Neuron (in vitro differentiated cells): ENCODE data around the gene SLC5A10.
"Not testable (repeated sequence)": the region's sequence is repeated elsewhere in the genome, so short reads cannot be mapped to it uniquely, and the experiment has no call there.

Source experiments
- H2AFZ ChIP-seq: one replicate; pipeline ENCODE4 v1.6.1; 2013; ENCODE audit warnings: low read depth, mild to moderate bottlenecking, inconsistent platforms, low read length, moderate library complexity
- H3K27me3 ChIP-seq: one replicate; pipeline ENCODE4 v1.6.1; 2013; ENCODE audit warnings: low read length; ENCODE audit not compliant: insufficient read depth
- H3K36me3 ChIP-seq: one replicate; pipeline ENCODE4 v1.6.1; 2013; ENCODE audit warnings: low read length; ENCODE audit not compliant: insufficient read depth
- H3K4me1 ChIP-seq: one replicate; pipeline ENCODE4 v1.6.1; 2013; ENCODE audit warnings: low read length; ENCODE audit not compliant: insufficient read depth
- H3K4me3 ChIP-seq: 2 replicates; pipeline ENCODE4 v1.5.1; 2013; ENCODE audit warnings: mild to moderate bottlenecking, low read length, moderate library complexity
- H3K9me3 ChIP-seq: one replicate; pipeline ENCODE4 v1.6.1; 2013; ENCODE audit warnings: low read length

The SLC5A10 gene

DNA sequence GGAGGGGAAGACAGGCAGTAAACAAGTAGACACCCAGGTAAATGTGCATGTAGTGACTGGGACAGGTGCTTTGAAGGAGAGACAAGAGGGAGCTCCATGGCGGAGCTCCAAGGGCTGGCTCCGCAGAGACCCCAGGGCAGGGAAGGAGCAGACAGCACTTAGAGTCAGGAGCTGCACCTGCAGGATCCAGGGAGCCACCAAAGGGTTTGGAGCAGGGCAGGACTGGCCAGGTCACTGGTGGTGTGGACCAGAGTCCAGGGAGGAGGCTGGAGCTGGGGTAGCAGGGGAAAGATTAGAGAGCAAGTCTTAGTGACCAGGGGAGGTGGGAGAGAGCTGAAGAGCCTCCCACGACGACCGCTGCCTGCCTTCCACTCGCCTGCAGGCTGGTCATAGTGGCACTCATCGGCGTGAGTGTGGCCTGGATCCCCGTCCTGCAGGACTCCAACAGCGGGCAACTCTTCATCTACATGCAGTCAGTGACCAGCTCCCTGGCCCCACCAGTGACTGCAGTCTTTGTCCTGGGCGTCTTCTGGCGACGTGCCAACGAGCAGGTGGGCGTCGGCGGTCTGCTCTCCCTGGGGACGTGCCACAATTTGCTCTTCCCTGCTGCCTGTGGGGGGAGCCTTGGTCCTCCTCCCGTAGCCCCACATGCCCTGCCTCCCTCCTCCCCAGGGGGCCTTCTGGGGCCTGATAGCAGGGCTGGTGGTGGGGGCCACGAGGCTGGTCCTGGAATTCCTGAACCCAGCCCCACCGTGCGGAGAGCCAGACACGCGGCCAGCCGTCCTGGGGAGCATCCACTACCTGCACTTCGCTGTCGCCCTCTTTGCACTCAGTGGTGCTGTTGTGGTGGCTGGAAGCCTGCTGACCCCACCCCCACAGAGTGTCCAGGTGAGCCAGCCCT is 67.3 kb downstream of the SLC5A10 start:
- Histone ChIP-seq H3K4me3 (no peak overlapping the region), H3K4me1 (no peaks in the 10 kb centered on the region), H3K9me3 (no peaks in the 10 kb centered on the region), H3K27me3 (peaks cover under 1% of the 10 kb centered on the region), H2AFZ (no peak overlapping the region), H3K36me3 (no peaks in the 10 kb centered on the region)

DNA sequence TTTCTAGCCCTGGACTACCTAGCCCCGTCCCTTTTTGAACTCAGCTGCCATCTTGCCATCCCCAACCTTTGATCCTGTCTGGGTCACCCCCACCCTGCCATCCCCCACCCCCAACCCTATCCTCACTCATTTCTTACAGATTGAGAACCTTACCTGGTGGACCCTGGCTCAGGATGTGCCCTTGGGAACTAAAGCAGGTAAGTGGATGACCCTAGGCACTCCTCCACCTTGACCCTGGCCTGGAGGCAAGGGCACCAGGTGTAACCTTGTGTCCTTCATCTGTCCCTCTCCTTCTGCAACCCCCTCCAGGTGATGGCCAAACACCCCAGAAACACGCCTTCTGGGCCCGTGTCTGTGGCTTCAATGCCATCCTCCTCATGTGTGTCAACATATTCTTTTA is 68.1 kb downstream of the SLC5A10 start:
- Histone ChIP-seq H3K4me3 (no peak overlapping the region), H3K9me3 (no peaks in the 10 kb centered on the region), H3K36me3 (no peaks in the 10 kb centered on the region), H2AFZ (no peak overlapping the region), H3K4me1 (no peaks in the 10 kb centered on the region), H3K27me3 (no peaks in the 10 kb centered on the region)

DNA sequence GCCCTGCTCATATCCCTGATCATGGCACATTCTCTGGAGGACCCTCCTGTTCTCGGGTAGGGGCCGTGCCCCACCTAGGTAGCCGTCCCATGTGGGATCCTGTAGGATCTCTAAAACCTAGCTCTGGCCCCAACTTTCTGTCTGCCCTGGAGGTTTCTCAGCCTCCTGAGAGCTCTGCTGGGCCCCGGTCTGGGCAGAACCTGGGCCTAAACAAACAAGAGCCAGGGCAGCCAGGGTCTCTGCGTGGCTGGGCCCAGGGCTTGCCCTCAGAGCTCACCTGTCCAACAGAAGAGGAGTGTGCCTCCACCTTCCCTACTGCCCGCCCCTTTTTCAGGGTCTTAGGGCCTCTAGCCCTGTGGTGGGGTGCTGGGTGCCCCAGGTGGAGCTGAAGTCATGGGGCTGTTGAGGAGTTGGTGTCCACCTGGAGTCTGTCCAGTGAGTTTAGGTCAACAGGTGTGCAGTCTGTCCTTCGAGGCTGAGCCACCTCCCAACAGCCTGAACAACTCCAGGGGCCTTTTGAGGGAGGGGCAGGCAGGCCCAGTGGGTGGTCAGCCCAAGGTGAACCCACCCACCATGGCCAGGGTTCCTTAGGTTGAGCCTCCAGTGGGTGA is 69.2 kb downstream of the SLC5A10 start:
- not testable (repeated sequence) for H3K36me3 ChIP-seq, H3K4me1 ChIP-seq, H3K4me3 ChIP-seq, H3K9me3 ChIP-seq, H2AFZ ChIP-seq, H3K27me3 ChIP-seq

DNA sequence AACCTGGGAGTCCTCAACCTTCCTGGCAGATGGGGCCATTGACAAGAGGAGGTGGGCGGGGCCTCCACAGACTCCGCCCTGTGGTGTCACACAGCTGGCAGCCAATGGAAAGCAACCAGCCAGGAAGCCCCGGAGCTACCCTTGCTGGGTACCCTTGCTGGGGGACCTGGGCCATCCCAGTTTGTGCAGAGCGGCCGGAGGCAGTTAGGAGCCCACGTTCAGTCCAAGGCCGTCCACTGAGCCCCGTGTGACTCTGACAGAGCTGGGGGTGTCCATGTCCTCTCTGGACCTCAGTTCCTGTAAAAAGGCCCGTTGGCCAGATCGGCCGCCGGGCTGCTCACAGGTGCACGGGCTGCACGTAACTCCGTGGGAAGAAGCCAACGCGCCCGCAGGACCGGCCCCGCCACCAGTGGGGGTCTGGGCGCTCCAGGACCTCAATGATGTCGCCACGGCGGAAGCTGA is 69.7 kb downstream of the SLC5A10 start:
- Histone ChIP-seq H3K27me3 (no peaks in the 10 kb centered on the region), H3K4me3 (no peak overlapping the region), H3K36me3 (no peaks in the 10 kb centered on the region), H3K4me1 (no peaks in the 10 kb centered on the region), H3K9me3 (no peaks in the 10 kb centered on the region), H2AFZ (no peak overlapping the region)

DNA sequence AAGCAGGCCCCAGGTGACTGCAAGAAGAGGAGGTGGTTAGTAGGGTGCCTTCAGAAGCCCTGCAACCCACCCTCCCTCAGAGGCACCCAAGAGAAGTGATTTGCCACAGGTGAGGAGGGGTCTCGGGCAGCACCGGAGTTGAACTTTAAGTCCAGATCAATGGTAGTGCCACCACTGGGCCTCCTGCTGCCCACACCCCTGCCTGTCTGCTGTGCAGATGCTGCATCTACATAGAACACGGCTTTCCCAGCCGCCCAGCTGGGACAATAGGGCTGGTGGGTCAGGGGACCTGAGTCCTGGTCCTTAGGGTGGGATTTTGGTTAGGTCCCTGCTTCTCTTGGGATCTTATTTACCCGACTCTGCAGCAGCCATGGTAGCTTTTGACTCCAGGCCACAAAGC is 70.2 kb downstream of the SLC5A10 start:
- no peaks in the 10 kb centered on the region for H3K4me1 ChIP-seq
- H3K36me3 ChIP-seq = no peaks in the 10 kb centered on the region
- no peaks in the 10 kb centered on the region for H3K9me3 ChIP-seq
- no peak overlapping the region for H3K4me3 ChIP-seq
- no peaks in the 10 kb centered on the region for H3K27me3 ChIP-seq
- H2AFZ ChIP-seq = no peak overlapping the region

DNA sequence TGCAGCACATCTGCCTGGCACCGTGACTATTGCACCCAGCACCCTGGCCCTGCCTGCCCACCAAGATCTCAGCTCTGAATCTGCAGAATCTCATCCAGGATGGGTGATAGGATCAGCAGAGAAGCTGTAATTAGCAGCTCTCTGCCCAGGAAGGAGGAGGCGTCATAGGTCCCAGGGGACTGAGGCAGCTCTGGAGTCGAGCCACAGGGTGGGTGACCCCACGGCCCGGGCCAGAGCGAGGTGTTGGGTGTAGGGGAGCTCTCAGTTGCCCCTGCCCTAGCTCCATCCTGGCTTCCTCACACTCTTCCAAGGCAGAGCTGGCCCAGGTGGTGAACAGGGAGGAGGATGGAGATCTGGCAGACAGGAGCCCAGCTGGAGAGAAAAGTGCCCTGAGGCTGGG is 70.8 kb downstream of the SLC5A10 start:
- Histone ChIP-seq H2AFZ (no peak overlapping the region), H3K4me3 (no peak overlapping the region), H3K27me3 (no peaks in the 10 kb centered on the region), H3K4me1 (no peaks in the 10 kb centered on the region), H3K36me3 (no peaks in the 10 kb centered on the region), H3K9me3 (no peaks in the 10 kb centered on the region)

DNA sequence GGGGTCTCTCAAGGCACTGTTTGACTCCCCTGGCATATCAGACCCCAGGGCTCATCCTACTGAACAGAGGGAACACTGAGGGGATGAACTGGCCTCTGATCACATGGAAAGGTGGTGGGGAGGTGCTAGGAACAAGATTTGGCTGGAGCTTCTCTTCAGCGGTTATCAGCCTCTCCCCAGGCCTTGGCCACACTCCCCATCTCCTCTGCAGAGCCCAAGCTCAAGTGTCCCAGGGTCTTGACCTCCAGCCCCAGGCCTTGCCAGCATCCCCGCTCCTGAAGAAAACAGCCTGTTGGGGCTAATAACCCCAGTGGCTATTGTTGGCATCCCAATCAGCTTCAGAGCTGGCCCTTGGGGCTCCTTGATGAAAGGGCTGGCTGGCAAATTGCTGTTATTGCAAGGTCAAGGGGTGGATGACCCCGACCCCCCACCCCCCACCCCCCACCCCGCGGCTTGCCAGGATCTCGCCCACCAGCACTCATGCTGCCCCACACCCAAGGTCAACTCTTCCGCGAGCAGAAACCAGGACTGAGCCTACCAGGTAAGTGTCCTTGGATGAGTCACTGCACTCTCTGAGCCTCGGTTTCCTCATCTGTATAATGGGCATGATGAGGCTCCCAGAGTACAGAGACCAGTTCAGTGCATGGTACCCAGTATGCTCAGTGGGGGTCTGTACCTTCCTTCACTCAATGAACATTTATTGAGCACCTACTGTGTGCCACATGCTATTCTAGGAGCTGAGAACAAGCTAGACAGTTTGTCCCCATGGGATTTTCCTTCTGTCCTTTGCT is 71.4 kb downstream of the SLC5A10 start:
- H3K36me3 ChIP-seq = no peaks in the 10 kb centered on the region
- H3K27me3 ChIP-seq = no peaks in the 10 kb centered on the region

DNA sequence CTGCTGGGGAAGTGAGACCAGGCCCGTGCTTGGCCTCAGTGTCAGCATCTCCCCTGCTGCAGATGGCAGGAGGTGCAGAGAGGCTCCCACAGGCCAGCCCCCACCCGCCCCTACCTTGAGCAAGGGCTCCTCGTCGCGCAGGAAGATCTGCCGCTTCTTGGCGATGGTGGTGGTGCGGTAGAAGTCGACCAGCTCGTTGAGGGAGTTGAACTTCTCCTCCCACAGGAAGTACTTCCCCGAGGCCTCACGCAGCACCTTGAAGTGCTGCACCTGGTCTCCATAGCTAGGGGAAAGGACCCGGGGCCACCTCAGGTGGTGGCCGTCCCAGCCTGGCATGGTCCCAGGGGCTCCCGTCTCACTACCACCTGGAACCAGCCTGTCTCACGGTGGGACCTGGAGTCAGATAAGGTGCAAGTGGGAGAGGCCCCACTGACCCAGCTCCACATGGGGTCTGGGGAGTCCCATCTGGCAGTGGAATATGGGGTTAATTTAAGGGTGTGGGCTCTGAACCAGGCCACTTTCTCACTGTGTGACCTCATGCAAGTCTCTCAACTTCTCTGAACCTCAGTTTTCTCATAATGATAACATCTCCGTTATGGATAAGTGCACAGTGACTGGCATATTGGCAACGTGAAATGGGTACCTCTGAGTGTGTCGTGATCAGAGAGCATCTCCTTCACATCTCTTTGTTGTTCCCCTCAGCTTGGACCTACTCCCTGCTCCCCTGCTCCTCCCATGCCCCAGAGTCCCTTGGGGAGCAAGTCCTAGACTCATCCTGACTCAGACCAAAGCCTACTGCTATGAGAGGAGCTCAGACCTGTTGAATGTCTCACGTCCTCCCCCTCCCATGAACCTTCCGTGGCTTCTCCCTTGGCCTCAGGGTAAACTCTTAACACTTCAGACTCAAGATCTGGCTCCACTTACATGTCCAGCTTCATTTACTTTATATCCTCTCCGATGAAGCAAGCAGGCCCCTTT is 72.4 kb downstream of the SLC5A10 start:
- no peaks in the 10 kb centered on the region for H3K36me3 ChIP-seq
- H3K4me3 ChIP-seq = no peak overlapping the region
- H3K27me3 ChIP-seq = no peaks in the 10 kb centered on the region
- H3K9me3 ChIP-seq = no peaks in the 10 kb centered on the region
- H3K4me1 ChIP-seq = no peaks in the 10 kb centered on the region
- no peak overlapping the region for H2AFZ ChIP-seq

More for the DNA sequence above, 71.4 kb downstream of the SLC5A10 start:
- no peaks in the 10 kb centered on the region for H3K4me1 ChIP-seq
- H3K9me3 ChIP-seq = no peaks in the 10 kb centered on the region
- no peak overlapping the region for H3K4me3 ChIP-seq
- no peak overlapping the region for H2AFZ ChIP-seq

DNA sequence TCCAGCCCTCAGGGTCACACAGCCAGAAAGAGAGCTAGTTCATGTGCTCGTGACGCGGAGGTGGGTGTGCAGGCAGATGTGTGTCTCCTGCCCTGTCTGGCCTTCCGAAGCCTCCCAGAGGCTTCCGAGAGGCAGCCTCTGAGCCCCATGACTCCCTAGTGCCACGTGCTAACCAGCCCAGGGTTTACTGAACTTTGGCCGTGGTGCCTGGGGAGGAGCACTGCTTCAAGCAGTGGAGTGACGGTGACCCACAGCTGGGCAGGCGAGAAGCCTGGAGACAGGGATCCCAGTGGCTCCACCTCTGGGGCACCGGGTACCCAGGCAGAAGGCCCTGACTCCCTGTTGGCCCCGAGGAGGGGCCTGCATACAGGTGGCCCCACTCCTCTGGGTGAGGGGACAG is 76.7 kb downstream of the SLC5A10 start:
- not testable (repeated sequence) for H3K4me3 ChIP-seq, H3K27me3 ChIP-seq, H3K4me1 ChIP-seq, H3K9me3 ChIP-seq, H3K36me3 ChIP-seq, H2AFZ ChIP-seq

DNA sequence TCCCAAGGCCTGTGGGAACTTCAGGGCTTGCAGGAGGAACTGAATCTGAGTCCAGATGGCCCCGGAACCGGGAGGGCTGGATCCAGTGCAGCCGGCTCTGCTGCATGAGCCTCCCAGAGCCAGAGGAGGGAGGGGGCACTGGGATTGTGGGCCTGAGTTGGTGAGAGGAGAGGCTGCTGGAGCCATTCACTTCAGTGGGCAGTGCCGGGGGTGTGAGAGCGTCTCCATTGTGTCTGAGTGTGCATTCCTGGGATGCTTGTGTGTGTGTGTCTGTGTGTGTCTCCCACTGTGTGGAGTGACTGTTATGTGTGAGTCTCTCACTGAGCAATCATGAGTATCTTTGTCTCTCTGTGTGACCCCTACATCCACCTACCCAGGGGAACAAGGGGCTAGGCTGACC is 77.8 kb downstream of the SLC5A10 start:
- H3K36me3 ChIP-seq, H3K9me3 ChIP-seq, H3K4me3 ChIP-seq, H3K4me1 ChIP-seq, H2AFZ ChIP-seq, H3K27me3 ChIP-seq: not testable (repeated sequence)

DNA sequence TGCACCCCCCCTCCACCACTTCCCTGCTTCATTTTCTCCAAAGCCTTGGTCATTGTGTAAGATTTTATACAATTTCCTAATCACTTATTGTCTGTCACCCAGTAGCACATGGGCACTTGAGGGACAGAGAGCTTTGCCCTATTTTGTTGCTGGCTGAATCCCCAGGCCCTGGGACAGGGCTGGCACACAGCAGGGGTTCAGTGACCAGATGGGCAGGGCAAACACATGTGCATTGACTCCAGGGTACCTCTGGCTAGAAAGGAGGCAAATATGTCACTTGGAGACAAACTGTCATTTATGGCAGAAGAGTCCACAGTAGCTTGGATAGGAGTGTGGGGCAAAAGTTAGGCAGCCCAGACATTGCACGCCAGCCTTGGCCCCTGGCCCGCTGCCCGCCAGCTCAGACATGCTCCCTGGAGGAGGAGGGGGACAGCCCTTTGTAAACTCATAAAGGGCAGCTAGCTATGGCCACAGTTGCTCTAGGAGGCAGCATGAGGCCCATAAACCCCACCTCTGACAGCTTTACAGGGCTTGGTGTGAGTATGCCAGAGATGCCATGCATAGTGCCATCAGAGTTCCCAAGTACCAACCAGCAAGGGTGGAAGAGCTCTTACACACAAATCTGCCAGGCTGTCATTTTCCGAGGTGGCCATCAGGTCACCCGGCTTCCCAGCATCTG is 78.9 kb downstream of the SLC5A10 start:
- H3K4me1 ChIP-seq, H3K4me3 ChIP-seq, H3K27me3 ChIP-seq, H2AFZ ChIP-seq, H3K36me3 ChIP-seq, H3K9me3 ChIP-seq: not testable (repeated sequence)

DNA sequence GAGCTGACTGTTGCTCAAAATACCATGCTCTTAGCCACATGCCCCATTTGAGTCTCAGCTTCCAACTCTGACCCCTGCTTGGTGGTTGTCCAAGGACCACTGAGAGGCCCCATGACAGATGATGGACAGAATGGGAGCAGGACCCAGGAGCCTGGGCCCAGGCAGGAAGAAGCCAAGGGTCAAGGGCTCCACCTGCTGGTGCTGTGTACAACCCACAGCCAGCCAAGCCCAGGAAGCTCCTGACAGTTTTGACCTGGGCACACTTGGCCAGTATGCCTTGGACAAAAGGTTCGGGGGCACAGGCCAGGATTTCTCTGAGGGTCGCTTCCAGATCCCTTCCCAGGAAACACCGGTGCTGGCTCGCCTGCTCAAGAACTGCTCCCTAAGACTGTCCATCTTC is 79.8 kb downstream of the SLC5A10 start:
- not testable (repeated sequence) for H3K4me3 ChIP-seq, H3K9me3 ChIP-seq, H3K4me1 ChIP-seq, H3K36me3 ChIP-seq, H3K27me3 ChIP-seq, H2AFZ ChIP-seq
